WERI-Rb-1 (cell line): ENCODE measurements around the gene MED9.

ENCODE experiments used
- DNase-seq: peaks from one replicate; pipeline ENCODE4 v3.0.0-alpha.2; 2020
- H3K27ac ChIP-seq: fragments of 250-450 bp; sonication (Bioruptor Pico); 2 replicates; pipeline ENCODE4 v1.5.1; 2020; ENCODE audit warnings: mild to moderate bottlenecking, moderate library complexity
- H3K27me3 ChIP-seq: fragments of 250-450 bp; sonication (Bioruptor Pico); 2 replicates; pipeline ENCODE4 v1.5.1; 2021; ENCODE audit warnings: mild to moderate bottlenecking, low read depth, moderate library complexity; ENCODE audit not compliant: insufficient read depth, severe bottlenecking
- H3K36me3 ChIP-seq: fragments of 250-450 bp; sonication (Bioruptor Pico); 2 replicates; pipeline ENCODE4 v1.5.1; 2020; ENCODE audit warnings: mild to moderate bottlenecking, moderate library complexity
- H3K4me3 ChIP-seq: 2 replicates; pipeline ENCODE4 v1.5.1; 2011; ENCODE audit warnings: low read depth, mild to moderate bottlenecking, control low read depth, low read length
- H3K9me3 ChIP-seq: fragments of 250-450 bp; sonication (Bioruptor Pico); 2 replicates; pipeline ENCODE4 v1.5.1; 2021; ENCODE audit warnings: mild to moderate bottlenecking, moderate library complexity; ENCODE audit not compliant: severe bottlenecking
- TF ChIP-seq, protein P1 (sequence below): IDR thresholded peaks from 2 replicates; pipeline ENCODE4 v1.5.1; 2011; ENCODE audit warnings: low read depth, mild to moderate bottlenecking, control low read depth, inconsistent platforms, low read length

MED9 gene

DNA sequence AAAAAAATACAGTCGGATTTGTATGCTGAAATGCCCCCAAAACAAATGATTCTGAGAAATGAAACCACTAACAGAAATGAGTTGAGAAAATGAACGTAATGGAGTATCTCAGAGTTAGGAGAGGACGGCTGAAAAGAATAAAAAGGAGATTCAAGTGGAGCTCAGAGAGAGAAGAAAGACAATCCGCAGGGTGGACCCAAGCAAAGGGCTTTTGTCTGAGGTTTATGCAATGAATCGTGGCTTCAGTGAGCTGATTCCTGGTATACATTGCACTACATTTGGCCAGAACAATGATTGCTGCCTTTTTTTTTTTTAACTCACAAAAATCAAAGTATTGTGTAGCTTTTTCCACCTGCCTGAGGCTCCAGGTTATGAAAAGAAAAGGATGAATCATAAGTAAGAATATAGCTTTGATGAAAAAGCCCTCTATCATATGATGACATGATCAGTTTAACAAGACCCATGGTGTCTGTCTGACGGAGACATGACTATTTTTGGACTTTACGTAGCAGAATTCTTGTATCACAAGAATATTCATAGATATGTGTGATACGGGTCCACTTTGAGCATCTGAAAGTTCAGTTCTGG is 4.4 kb upstream of the MED9 start:
- Histone ChIP-seq H3K4me3 (no peak overlapping the region), H3K27me3 (no peaks in the 10 kb centered on the region), H3K9me3 (peaks cover 4% of the 10 kb centered on the region), H3K27ac (no peak overlapping the region), H3K36me3 (no peaks in the 10 kb centered on the region)
- DNase-seq = no peak
- TF ChIP-seq, protein P1, sequence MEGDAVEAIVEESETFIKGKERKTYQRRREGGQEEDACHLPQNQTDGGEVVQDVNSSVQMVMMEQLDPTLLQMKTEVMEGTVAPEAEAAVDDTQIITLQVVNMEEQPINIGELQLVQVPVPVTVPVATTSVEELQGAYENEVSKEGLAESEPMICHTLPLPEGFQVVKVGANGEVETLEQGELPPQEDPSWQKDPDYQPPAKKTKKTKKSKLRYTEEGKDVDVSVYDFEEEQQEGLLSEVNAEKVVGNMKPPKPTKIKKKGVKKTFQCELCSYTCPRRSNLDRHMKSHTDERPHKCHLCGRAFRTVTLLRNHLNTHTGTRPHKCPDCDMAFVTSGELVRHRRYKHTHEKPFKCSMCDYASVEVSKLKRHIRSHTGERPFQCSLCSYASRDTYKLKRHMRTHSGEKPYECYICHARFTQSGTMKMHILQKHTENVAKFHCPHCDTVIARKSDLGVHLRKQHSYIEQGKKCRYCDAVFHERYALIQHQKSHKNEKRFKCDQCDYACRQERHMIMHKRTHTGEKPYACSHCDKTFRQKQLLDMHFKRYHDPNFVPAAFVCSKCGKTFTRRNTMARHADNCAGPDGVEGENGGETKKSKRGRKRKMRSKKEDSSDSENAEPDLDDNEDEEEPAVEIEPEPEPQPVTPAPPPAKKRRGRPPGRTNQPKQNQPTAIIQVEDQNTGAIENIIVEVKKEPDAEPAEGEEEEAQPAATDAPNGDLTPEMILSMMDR = no peak

DNA sequence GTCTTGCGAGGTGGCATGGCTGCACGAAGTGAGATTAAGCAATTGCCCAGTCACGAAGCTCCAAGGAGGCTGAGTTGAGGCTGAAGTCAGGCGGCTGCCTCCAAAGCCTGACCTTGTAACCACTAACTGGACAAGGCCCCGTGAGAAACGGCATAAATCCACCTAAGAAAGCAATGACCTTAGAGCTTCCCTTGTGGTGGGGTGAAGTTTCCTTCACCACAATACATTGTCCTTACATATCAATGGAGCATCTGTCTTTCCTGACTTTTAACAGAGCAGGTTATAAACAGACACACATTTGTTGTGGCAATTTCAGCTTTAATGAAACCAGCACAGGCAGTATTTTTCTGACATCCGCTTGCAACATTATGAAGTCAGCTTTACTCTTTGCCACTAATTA is 2.5 kb upstream of the MED9 start:
- no peak for DNase-seq

DNA sequence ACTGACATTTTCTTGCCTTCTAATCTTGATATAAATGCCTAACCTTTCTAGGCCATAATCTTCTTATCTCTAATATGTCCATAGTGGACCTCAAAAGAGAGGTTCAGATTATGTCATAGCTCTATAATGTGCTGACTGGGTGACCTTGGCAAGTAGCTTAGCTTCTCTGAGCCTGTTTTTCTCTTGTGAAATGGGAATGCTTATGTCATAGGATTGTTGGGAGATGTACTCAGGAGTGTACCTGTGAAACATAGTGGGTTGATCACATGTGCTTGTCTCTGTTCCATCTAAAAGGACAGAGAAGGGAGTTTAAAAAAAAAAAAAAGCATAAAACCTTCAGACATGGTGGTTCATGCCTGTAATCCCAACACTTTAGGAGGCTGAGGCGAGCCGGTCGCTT is 2.4 kb downstream of the MED9 start:
- Histone ChIP-seq H3K4me3 (no peak overlapping the region), H3K36me3 (peaks cover 42% of the 10 kb centered on the region)

More for the DNA sequence above, 2.5 kb upstream of the MED9 start:
- H3K36me3 ChIP-seq = peaks cover 11% of the 10 kb centered on the region
- peaks cover 4% of the 10 kb centered on the region for H3K9me3 ChIP-seq
- TF ChIP-seq, protein P1 = no peak
- H3K4me3 ChIP-seq = no peak overlapping the region
- H3K27ac ChIP-seq = no peak overlapping the region
- H3K27me3 ChIP-seq = no peaks in the 10 kb centered on the region

DNA sequence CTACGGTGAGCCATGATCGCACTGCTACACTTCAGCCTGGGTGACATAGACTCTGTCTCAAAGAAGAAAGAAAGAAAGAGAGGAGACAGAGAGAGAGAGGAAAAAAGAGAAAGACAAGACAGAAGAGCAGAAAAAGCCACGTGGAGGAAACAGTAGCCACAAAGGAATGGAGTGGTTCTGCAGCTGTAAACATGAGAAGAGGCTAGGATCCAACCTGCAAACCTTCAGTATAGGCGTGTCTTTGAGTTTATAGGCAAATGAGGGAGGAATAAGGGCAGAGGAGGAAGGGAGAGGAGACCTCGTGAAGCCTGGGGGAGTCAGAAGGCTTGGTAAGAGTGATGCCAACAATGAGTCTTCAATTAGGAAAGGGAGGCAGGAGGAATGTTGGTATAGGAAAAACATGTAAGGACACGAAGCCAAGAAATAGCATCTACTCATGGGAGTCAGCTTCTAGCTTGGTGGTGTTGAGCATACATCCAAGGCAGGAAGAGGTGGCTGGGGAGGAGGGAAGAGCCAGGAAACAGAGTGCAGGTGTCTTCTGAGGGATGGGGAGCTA is 3.9 kb downstream of the MED9 start:
- DNase-seq = no peak
- no peaks in the 10 kb centered on the region for H3K27me3 ChIP-seq
- TF ChIP-seq, protein P1 = no peak
- H3K36me3 ChIP-seq = peaks cover 55% of the 10 kb centered on the region
- no peak overlapping the region for H3K27ac ChIP-seq
- H3K9me3 ChIP-seq = no peaks in the 10 kb centered on the region
- no peak overlapping the region for H3K4me3 ChIP-seq

More for the DNA sequence above, 2.4 kb downstream of the MED9 start:
- Histone ChIP-seq H3K27ac (peak overlapping the region; percentile 47), H3K9me3 (no peaks in the 10 kb centered on the region), H3K27me3 (no peaks in the 10 kb centered on the region)
- TF ChIP-seq, protein P1 = no peak
- DNase-seq = no peak

DNA sequence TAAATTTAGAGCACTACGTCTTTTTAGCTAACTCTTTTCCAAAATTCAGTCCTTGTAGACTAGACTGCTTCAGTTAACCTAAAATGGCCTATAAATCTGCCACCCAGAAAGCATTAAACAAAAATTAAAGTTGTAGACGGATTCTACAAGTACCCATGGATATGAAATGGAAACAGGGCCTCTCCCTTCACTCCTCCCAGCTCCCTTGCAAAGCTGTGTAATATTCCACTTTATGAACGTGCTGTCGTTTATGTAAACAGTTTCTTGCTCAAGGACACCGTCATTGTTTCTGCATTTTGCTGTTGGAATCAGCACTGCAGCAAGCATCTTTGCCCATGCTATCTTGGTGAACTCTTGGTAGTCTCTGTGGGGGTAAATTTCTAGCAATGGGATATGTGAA is 5.1 kb downstream of the MED9 start:
- H3K27ac ChIP-seq = no peak overlapping the region
- no peak for DNase-seq
- H3K27me3 ChIP-seq = no peaks in the 10 kb centered on the region
- H3K9me3 ChIP-seq = no peaks in the 10 kb centered on the region
- TF ChIP-seq, protein P1 = no peak
- H3K36me3 ChIP-seq = peaks cover 58% of the 10 kb centered on the region
- no peak overlapping the region for H3K4me3 ChIP-seq

DNA sequence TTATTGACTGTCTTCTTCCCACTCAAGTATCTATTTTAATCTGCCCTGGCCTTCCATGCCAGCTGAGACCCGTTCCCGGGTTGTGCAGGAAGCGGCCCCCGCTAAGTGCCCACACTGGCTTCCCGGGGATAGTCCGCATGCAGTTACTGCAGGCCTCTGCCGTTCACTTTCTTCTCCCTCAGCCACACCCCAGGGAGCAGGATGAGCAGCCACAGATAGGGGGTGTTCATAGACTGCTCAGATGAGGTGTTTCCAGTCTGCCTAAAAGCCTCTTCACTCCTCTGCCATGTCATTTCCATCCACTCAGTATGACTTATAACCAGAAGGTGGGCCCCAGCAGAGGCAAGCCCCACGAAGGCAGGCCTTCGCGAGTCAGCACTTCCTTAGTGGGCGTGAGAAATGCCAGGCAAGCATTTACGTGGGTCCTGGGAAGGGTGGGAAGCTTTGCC is 7.7 kb downstream of the MED9 start:
- Histone ChIP-seq H3K27me3 (no peaks in the 10 kb centered on the region), H3K9me3 (no peaks in the 10 kb centered on the region), H3K27ac (no peak overlapping the region), H3K36me3 (peaks cover 56% of the 10 kb centered on the region), H3K4me3 (no peak overlapping the region)
- DNase-seq = no peak
- TF ChIP-seq, protein P1 = no peak
